Gastrocnemius medialis (tissue), 4 donors: Measurements from ENCODE around the gene LRRC41.

Source experiments
- POLR2A ChIP-seq, 2 donors: fragments of 450-650 bp; IDR thresholded peaks; one replicate each; pipeline ENCODE4 v1.6.1; 2017; ENCODE audit warnings: antibody characterized with exemption in 2 of 2, mild to moderate bottlenecking in 2 of 2, moderate library complexity in 2 of 2
- TF ChIP-seq, protein P1 (sequence below), 5 experiments: fragments of 450-650 bp in 3 of 5; fragments of 200-600 bp in 2 of 5; sonication (generic) in 2 of 5; IDR thresholded peaks in 4 of 5; conservative IDR thresholded peaks in 1 of 5; 1 replicate in 4 of 5; 2 replicates in 1 of 5; pipeline ENCODE4 v1.5.1; 2016 to 2019; ENCODE audit warnings: antibody characterized with exemption in 5 of 5, mild to moderate bottlenecking in 3 of 5, moderate library complexity in 3 of 5

DNA sequence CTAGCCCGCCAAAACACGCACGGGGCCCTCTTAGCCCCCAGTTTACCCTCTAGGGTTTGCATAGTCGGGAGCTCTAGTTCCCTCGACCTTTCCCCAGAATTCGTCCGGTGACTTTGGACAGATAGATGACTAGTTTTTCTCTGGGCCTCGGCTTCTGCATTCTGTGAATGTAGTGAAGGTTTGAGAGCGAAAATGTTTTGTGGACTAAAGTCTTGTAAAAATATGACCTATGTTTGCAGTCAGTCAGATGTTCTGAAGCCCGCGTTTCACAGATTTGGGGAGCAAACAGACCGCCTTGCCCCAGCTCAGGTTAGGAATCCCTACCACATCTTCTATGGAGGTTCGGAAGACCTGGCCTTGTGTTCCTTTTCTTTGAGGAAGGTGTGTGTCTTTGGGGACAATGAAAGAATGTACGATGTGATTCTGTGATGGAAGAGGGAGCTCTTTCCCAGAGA, 483 bp upstream of the LRRC41 start:
- no peak for TF ChIP-seq POLR2A (IDR thresholded peaks at IDR 0.05)
- TF ChIP-seq, protein P1, sequence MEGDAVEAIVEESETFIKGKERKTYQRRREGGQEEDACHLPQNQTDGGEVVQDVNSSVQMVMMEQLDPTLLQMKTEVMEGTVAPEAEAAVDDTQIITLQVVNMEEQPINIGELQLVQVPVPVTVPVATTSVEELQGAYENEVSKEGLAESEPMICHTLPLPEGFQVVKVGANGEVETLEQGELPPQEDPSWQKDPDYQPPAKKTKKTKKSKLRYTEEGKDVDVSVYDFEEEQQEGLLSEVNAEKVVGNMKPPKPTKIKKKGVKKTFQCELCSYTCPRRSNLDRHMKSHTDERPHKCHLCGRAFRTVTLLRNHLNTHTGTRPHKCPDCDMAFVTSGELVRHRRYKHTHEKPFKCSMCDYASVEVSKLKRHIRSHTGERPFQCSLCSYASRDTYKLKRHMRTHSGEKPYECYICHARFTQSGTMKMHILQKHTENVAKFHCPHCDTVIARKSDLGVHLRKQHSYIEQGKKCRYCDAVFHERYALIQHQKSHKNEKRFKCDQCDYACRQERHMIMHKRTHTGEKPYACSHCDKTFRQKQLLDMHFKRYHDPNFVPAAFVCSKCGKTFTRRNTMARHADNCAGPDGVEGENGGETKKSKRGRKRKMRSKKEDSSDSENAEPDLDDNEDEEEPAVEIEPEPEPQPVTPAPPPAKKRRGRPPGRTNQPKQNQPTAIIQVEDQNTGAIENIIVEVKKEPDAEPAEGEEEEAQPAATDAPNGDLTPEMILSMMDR (IDR thresholded peaks at IDR 0.05 in 4 of 5, conservative IDR thresholded peaks at IDR 0.05 in 1 of 5): peak in 1 of 5 experiments; percentile 0
